Neural cell (in vitro differentiated cells): Measurements from ENCODE around the gene RTN4R.

Experiments
- CTCF ChIP-seq: fragments of 450-650 bp; IDR thresholded peaks from 2 replicates; pipeline ENCODE4 v1.5.1; 2014; ENCODE audit warnings: antibody characterized with exemption, mild to moderate bottlenecking, moderate library complexity; ENCODE audit not compliant: poor library complexity, severe bottlenecking
- RAD21 ChIP-seq: fragments of 450-650 bp; conservative IDR thresholded peaks from 2 replicates; pipeline ENCODE4 v1.6.1; 2014; ENCODE audit warnings: antibody characterized with exemption, mild to moderate bottlenecking, moderate library complexity
- REST ChIP-seq: IDR thresholded peaks from 2 replicates; pipeline ENCODE4 v1.6.1; 2012; ENCODE audit warnings: borderline replicate concordance

GRCh38 chr22:20245577-20246367 is 22.3 kb downstream of the RTN4R start:
- TF ChIP-seq CTCF (no peak), RAD21 (no peak), REST (no peak)
